ENCODE results near the gene NBPF9.
"Not testable (repeated sequence)": the region's sequence is repeated elsewhere in the genome, so short reads cannot be mapped to it uniquely, and the experiment has no call there.

NBPF9 gene

GRCh38 chr1:149013513-149013912, 89.8 kb downstream of the NBPF9 start:
- not testable (repeated sequence) for DNase-seq

GRCh38 chr1:149012599-149012998, 90.8 kb downstream of the NBPF9 start:
- DNase-seq, result not testable (repeated sequence)

GRCh38 chr1:149009761-149010160, 93.6 kb downstream of the NBPF9 start:
- not testable (repeated sequence) for DNase-seq

- not testable (repeated sequence) for DNase-seq
Observed at GRCh38 chr1:149008769-149009168, 94.6 kb downstream of the NBPF9 start.

- not testable (repeated sequence) for DNase-seq
Observed at GRCh38 chr1:149008326-149008725, 95.0 kb downstream of the NBPF9 start.

Data from CD4-positive, alpha-beta T cell treated with Interleukin-6 for 4 hours (primary cell).